Muscle of leg (tissue), 11 donors: ENCODE measurements around the gene SDK1. TPM values are rescaled to one million over a fixed set of nuclear protein-coding genes. Genes with fewer than 3 reads are reported as not detected.

Experiments
- DNase-seq: peaks from one replicate; pipeline ENCODE4 v3.0.0; 2013
- H3K27ac ChIP-seq: one replicate; pipeline ENCODE4 v1.5.1; 2013; ENCODE audit warnings: mild to moderate bottlenecking, low read length, control low read depth
- H3K27me3 ChIP-seq: one replicate; pipeline ENCODE4 v1.6.1; 2013; ENCODE audit warnings: low read length; ENCODE audit not compliant: control insufficient read depth, insufficient read depth
- H3K36me3 ChIP-seq: one replicate; pipeline ENCODE4 v1.6.1; 2013; ENCODE audit warnings: low read length; ENCODE audit not compliant: control insufficient read depth, insufficient read depth
- H3K4me1 ChIP-seq: one replicate; pipeline ENCODE4 v1.6.1; 2013; ENCODE audit warnings: low read length; ENCODE audit not compliant: control insufficient read depth, insufficient read depth
- H3K4me3 ChIP-seq: one replicate; pipeline ENCODE4 v1.5.1; 2013; ENCODE audit warnings: low read length, control low read depth
- H3K9me3 ChIP-seq: replicated peaks from 2 replicates; pipeline ENCODE4 v1.6.1; 2013; ENCODE audit warnings: low read depth, low read length; ENCODE audit not compliant: control insufficient read depth
- WGBS: methylation state at CpG from one replicate; pipeline ENCODE4 v1.1.5; 2013; ENCODE audit warnings: missing lambda C conversion rate; ENCODE audit not compliant: insufficient coverage; 5-methylcytosine and 5-hydroxymethylcytosine counted together
- polyA plus RNA-seq, 8 donors: library from polyadenylated mRNA; unstranded; fragments of 120-200 nt; gene quantifications; one replicate each; pipeline versions ENCODE4 v1.2.1 to v1.2.3, GENCODE V29; 2013; ENCODE audit warnings: inconsistent platforms in 1 of 8, low replicate concordance in 1 of 8; ENCODE audit not compliant: insufficient read length in 8 of 8, insufficient read depth in 1 of 8
- total RNA-seq: library from RNA; stranded (reverse); fragments of 120-200 nt; gene quantifications from one replicate; pipeline ENCODE4 v1.2.4, GENCODE V29; 2013

Gene SDK1
- total and polyA plus RNA-seq, 9 donors = 2.3 to 6.4 (median 3.6) TPM

DNA sequence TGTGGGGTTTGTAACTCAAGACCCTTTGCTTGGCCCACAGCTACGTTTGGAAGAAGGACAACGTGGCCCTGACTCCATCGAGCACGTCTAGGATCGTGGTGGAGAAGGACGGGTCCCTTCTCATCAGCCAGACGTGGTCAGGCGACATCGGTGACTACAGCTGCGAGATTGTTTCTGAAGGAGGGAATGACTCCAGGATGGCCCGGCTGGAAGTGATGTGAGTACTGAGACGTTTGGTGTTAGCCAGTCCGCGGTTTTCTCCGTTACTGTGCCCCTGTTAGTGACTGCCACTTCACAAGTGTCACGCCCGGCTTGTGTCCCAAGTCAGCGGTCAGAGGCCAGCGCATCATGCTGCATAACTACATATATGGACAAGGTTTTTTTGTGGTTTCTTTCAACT lies 673.3 kb downstream of the SDK1 start:
- H3K36me3 ChIP-seq = no peaks in the 10 kb centered on the region
- WGBS = 85% methylated on average over 11 of the region's 19 CpGs
- no peaks in the 10 kb centered on the region for H3K27me3 ChIP-seq
- no peaks in the 10 kb centered on the region for H3K4me1 ChIP-seq
- H3K27ac ChIP-seq = no peak overlapping the region
- H3K4me3 ChIP-seq = no peak overlapping the region
- peaks cover 3% of the 10 kb centered on the region for H3K9me3 ChIP-seq
- no peak for DNase-seq

DNA sequence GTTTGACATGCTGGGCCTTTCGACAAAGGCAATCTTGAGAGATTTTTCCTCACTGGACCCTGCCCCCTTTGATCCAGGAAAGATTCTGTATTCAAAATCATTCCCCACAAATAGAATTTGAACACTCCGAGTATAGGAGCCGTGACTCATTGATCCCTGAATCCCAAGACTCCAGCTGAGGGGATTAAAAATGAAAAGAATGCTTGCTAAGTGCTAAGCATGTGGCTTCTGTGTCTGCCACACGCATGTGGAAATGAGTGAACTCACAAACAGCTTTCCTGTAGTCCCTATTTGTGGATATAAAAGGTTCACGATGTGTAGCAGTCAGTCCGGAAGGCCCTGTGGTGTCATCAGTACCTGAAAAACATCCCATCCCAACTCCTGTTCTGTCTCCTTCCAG lies 674.3 kb downstream of the SDK1 start:
- H3K9me3 ChIP-seq = peaks cover 3% of the 10 kb centered on the region
- no peak overlapping the region for H3K4me3 ChIP-seq
- 100% methylated on average over 1 of the region's 6 CpGs for WGBS
- H3K27me3 ChIP-seq = no peaks in the 10 kb centered on the region
- H3K27ac ChIP-seq = no peak overlapping the region
- no peak for DNase-seq
- H3K36me3 ChIP-seq = no peaks in the 10 kb centered on the region
- no peaks in the 10 kb centered on the region for H3K4me1 ChIP-seq

DNA sequence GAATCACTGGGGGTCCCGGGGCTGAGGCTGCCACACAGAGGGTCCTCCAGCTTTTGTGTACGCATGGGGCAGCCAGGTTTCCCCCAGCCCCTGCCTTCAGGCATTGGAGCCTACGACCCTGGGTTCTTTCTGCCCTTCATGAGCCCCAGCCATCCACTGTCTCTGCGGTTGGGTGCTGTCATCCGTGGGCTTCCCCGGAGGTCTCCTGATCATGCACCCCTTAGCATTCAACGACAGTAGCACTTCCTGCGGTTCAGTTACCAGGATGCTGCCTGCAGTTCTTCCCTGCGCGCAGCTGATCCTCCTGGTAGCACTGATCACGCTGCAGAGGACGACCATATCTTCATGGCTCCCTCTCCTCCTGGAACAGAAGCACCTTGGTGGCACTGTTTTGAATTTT lies 676.3 kb downstream of the SDK1 start:
- Histone ChIP-seq H3K27ac (no peak overlapping the region), H3K36me3 (no peaks in the 10 kb centered on the region), H3K27me3 (no peaks in the 10 kb centered on the region), H3K9me3 (peaks cover 3% of the 10 kb centered on the region), H3K4me3 (no peak overlapping the region), H3K4me1 (no peaks in the 10 kb centered on the region)
- WGBS = 95% methylated on average over 11 of the region's 12 CpGs
- no peak for DNase-seq

DNA sequence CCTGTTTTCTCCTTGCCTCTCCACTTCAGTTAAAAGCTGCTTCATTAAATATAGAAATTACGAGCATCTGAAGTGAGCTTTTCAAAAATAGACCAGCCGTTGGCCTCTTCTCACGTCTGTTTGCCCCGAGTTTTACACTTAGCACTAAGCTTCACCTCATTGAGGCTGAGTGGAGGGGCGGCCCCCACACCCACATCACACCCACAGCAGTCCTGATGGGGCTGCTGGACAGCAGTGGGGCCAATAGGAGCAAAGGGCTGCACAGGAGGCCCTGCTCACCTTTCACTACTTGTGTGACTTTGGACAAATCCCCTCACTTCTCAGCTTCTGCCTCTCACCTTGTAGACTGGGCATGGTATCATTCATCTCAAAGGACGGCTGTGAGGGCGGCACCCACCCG lies 677.8 kb downstream of the SDK1 start:
- Histone ChIP-seq H3K4me3 (no peak overlapping the region), H3K27ac (no peak overlapping the region), H3K9me3 (peaks cover 3% of the 10 kb centered on the region), H3K4me1 (no peaks in the 10 kb centered on the region), H3K27me3 (no peaks in the 10 kb centered on the region), H3K36me3 (no peaks in the 10 kb centered on the region)
- no peak for DNase-seq
- 69% methylated on average over 4 of the region's 8 CpGs for WGBS

DNA sequence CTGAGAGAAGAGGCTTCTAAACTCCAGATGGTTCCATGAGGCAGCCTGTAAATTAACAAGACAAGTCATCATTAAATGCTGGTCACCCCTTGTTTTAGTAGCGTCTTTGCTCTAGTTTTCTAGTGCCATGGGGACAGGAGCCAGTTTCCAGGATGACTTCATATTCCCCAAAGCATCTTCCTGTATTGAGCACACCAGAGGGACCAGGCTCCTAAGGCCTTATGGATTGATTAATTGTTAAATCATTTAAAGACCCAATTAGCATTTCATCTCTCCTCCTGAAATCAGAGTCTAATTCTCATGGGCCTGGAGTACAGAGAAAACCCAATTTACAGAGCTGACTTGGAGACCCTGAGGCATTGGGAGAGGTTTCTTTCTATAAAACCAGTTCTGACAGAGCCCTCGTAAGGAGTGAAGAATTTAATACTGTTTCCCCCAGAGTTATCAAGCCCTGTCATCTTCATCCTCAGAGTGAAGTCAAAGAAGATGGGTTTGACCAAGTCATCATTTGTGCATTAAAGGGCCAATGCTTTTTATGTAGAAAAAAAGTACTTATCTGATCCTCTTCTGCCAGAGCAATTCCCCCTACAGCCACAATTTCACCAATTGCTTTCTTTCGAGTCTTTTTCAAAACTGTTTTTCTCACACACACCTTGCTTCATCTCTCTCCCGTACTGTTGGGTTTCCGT lies 678.7 kb downstream of the SDK1 start:
- Histone ChIP-seq H3K27me3 (no peaks in the 10 kb centered on the region), H3K9me3 (peaks cover 3% of the 10 kb centered on the region), H3K4me3 (no peak overlapping the region), H3K36me3 (no peaks in the 10 kb centered on the region), H3K27ac (no peak overlapping the region), H3K4me1 (no peaks in the 10 kb centered on the region)
- no peak for DNase-seq
- 65% methylated on average over 2 of the region's 5 CpGs for WGBS

DNA sequence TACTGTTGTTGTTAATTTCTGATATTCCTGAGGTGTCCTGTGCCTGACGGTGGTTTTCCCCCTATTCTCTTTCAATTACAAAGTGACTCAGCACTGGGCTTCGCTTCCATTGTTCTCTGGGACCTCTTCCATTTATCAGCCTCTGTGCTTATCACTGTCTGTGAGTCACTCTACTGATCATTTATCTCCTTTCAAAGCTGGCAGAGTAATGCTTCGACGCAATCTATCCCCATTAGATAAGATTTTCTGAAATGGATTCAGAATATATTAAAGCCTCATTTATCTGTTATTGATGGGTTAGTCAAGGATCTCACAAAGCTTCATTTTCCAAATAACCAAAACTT lies 679.2 kb downstream of the SDK1 start:
- H3K36me3 ChIP-seq = no peaks in the 10 kb centered on the region
- no CpG with 5 or more reads among the region's 4 CpGs for WGBS
- H3K27ac ChIP-seq = no peak overlapping the region
- H3K4me3 ChIP-seq = no peak overlapping the region
- H3K4me1 ChIP-seq = no peaks in the 10 kb centered on the region
- H3K9me3 ChIP-seq = peaks cover 3% of the 10 kb centered on the region
- no peaks in the 10 kb centered on the region for H3K27me3 ChIP-seq
- DNase-seq = no peak

DNA sequence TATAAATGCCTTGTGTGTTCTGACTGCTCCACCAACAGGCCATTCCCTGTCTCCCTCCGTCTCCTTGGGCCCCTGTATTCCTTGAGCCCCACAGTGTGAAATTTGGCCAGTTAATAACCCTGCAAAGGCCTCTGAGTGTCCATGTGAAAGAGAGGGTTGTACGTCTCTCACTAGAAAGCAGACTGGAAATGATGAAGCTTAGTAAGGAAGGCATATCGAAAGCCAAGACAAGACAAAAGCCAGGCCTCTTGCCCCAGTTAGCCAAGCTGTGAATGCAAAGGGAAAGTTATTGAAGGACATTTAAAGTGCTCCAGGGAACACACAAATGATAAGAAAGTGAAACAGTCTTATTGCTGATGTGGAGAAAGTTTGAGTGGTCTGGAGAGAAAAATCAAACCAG lies 680.2 kb downstream of the SDK1 start:
- Histone ChIP-seq H3K27ac (no peak overlapping the region), H3K4me1 (no peaks in the 10 kb centered on the region), H3K9me3 (peaks cover 3% of the 10 kb centered on the region), H3K27me3 (no peaks in the 10 kb centered on the region), H3K4me3 (no peak overlapping the region), H3K36me3 (no peaks in the 10 kb centered on the region)
- no peak for DNase-seq
- 86% methylated on average over 2 of the region's 3 CpGs for WGBS

DNA sequence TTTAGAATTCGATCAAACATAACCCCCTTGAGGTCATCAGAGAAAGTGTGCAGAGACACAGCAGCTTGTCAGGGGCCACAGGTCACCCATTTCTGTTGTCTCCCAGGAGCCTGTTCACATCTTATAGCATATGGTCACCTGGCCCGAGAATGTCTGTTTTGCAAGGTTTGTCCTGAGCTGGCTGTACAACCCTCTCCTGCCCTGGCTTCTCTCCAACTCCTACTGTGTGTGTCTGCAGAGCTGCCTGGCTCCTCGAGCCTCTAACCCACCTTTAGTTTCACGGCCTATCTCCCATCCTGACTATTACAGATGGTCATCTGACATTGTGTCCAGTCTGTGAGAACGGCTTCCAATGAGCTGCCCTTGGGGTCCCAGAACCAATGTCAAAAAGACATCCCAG lies 683.4 kb downstream of the SDK1 start:
- Histone ChIP-seq H3K4me3 (no peak overlapping the region), H3K9me3 (no peaks in the 10 kb centered on the region), H3K27ac (no peak overlapping the region), H3K4me1 (no peaks in the 10 kb centered on the region), H3K27me3 (no peaks in the 10 kb centered on the region), H3K36me3 (no peaks in the 10 kb centered on the region)
- 75% methylated on average over 4 of the region's 5 CpGs for WGBS
- DNase-seq = no peak

DNA sequence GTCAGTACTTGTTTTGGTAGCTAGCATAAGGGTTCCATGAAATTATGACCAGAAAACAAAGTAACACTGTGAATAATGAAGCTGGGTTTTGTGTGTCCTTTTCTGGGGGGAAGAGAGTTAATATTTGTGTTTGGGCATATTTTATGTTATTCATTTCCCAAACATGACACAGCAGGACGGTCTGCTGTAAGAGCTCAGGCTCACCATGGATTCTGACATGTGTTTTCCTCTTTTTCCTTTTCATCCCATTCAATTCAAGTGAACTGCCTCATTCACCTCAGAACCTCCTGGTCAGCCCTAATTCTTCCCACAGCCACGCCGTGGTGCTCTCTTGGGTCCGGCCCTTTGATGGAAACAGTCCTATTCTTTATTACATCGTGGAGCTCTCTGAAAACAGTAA lies 685.9 kb downstream of the SDK1 start:
- no peaks in the 10 kb centered on the region for H3K27me3 ChIP-seq
- no peak overlapping the region for H3K4me3 ChIP-seq
- H3K36me3 ChIP-seq = no peaks in the 10 kb centered on the region
- no peaks in the 10 kb centered on the region for H3K9me3 ChIP-seq
- no peak overlapping the region for H3K27ac ChIP-seq
- peaks cover 10% of the 10 kb centered on the region for H3K4me1 ChIP-seq
- 45% methylated on average over 4 of the region's 5 CpGs for WGBS
- no peak for DNase-seq

DNA sequence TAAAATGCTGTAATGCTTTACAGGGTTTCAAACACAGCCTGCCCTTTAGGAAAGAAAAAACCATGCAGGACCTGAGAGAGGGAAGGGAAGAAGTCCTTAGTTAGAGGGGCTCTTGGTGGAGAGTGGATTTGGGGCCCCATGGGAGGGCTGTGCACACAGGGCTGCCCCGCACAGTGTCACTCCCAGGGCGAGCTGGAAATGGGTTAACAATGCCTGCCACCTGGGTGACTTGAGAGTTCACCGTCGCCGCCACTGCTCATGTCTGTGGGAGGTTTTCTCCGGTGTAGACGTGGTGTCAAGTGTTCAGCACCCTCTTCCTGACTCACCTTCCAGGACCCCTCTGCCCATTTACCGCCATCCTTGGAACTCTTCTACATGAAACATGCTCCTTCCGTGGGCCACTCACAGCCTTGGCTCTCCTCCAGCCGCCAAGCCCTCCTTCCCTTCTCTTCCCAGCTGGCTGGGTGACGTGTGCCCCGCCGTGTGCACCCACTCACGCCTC lies 686.4 kb downstream of the SDK1 start:
- Histone ChIP-seq H3K36me3 (no peaks in the 10 kb centered on the region), H3K4me3 (no peak overlapping the region), H3K27ac (no peak overlapping the region), H3K4me1 (peaks cover 14% of the 10 kb centered on the region), H3K9me3 (no peaks in the 10 kb centered on the region), H3K27me3 (no peaks in the 10 kb centered on the region)
- WGBS = 62% methylated on average over 8 of the region's 14 CpGs
- no peak for DNase-seq

DNA sequence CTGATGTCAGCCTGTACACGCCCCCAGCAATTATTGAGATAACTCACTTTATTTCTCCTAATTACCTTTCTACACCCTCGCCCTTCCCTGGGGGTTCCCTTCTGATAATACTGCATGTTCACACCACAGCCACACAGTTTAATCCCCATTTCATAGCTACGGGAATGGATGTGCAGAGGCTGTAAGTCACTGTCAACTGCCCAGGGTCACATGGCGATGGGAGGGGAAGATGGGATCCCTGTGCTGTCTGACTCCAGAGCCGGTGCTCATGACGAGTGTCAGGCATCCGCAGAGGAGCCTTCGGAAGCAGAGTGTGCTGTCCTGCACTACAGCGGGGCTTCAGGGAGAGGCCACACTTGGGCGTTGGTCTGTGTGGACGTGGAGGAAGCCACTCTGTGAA lies 688.7 kb downstream of the SDK1 start:
- Histone ChIP-seq H3K4me1 (peaks cover 14% of the 10 kb centered on the region), H3K4me3 (no peak overlapping the region), H3K27me3 (no peaks in the 10 kb centered on the region), H3K9me3 (no peaks in the 10 kb centered on the region), H3K27ac (no peak overlapping the region), H3K36me3 (no peaks in the 10 kb centered on the region)
- WGBS = 92% methylated on average over 9 of the region's 11 CpGs
- DNase-seq = no peak
